ENCODE data around the gene THUMPD3.
A peak's percentile ranks its signal among the peaks of the same experiment; 100 is the strongest.

The THUMPD3 gene

DNA sequence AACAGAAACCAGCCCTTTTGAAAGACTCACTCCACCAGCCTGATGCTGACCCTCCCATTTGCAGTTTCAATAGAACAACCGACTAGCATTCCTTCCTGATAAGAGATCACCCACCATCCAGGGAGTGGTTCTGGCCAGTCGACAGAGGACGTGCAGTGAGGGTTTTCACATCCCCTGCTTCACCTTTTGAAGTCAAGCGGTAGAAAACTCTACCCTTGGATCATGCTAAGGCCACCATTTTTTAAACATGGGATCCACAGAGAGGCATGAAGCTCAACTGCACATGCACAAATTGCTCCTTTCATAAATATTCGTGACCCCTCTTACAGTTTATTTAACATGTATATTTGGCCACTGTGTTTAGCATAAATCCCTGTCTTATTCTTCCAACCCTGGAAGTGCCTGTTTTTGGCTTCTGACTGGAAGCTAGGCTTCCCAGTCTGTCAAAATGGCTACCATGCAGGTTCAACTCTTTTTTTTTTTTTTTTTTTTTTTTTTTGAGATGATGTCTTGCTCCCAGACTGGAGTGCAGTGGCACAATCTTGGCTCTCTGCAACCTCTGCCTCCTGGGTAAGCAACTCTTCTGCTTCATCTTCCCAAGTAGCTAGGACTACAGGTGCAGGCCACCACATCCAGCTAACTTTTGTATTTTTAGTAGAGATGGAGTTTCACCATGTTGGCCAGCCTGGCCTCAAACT lies 1.0 kb upstream of the THUMPD3 start:
- DNase-seq (ENCODE audit: low read depth, low spot score), result no peak

DNA sequence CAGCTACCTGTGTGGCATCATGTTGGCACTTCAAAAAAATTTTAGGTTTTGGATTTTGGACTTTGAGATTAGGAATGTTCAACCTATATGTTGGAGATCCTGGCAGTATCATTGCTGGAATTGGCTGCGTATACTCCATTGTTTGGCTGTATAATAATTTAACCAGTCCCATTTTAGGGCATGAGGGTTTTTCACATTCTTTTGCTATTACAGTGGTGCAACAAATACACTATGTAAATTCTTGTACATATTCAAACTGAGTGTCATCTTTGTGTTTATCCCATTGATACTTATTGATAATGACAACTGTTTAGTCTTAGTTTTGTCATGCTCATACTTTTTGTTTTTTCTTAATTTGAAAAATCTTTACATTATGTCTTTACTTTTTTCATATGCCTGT lies 6.7 kb downstream of the THUMPD3 start:
- DNase-seq (ENCODE audit: low read depth, low spot score), result no peak

DNA sequence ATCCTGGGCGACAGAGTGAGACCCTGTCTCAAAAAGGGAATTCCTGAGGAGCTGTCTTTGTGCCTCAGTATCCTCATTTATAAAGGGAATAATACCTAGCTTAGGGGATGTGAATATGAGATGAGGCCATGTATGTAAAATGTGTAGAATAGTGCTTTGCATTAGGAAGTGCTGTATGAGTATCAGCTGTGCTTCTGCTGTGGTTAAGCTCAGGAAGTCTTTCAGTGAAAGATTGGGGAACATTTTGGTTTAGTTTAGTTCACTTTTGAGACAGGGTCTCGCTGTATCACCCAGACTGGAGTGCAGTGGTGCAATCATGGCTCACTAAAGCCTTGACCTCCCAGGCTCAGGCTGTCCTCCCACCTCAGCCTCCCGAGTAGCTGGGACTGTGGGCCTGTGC lies 10.6 kb downstream of the THUMPD3 start:
- DNase-seq (ENCODE audit: low read depth, low spot score), result no peak

DNA sequence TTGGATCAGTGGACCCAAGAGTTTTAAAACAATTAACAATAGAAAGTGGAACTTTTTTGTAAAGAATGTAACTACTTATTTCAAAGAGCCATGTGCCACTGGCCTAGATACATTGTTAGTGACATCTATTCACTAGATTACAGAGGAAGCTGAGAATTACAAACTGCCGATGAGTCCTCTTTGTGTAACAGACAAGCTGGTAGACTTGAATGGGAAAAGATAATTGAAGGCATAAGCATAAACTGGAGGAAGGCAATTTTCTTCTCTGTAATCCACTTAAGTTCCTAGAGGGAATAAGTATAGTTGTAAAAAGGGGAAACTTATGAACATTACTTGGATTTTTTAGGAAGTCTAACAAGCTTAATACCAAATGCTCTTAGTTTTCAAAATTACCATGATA lies 15.1 kb downstream of the THUMPD3 start:
- DNase-seq (ENCODE audit: low read depth, low spot score), result no peak

DNA sequence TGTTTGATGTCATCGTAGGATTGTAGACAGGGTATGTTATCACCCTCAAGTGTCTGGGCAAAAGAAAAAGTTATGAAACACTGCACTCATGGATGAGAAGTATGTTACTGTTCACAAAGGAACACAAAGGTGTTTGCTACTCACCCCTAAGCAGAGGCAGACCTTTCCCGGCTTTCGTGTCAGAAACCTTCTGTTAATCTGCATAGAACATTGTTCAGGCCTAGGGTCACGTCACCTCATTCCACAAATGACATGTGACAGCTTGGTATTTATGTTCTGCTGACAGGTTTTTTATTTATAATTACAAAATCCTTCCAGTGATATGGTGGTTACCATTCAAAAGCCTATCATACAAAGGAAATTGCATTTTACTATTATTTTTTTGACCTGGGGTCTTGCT lies 16.5 kb downstream of the THUMPD3 start:
- DNase-seq (ENCODE audit: low read depth, low spot score), result no peak

DNA sequence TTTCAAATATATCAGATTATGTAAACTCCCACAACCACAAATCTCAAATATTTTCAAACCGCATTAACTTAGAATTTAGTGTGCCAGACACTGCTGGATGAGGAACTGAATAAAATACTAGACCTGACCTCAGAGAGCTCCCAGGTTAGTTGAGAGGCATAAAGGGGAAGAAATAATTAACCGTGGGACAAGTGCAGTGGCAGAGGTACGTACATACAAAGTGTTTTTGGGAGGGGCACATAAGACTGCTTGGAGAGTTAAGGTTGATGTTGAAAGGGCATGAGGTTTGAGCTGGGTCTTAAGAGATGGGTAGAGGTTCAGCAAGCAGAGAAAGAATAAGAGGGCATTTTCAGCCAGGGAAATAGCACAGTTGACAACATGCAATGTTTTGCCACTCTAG lies 17.2 kb downstream of the THUMPD3 start:
- DNase-seq (ENCODE audit: low read depth, low spot score), result no peak

DNA sequence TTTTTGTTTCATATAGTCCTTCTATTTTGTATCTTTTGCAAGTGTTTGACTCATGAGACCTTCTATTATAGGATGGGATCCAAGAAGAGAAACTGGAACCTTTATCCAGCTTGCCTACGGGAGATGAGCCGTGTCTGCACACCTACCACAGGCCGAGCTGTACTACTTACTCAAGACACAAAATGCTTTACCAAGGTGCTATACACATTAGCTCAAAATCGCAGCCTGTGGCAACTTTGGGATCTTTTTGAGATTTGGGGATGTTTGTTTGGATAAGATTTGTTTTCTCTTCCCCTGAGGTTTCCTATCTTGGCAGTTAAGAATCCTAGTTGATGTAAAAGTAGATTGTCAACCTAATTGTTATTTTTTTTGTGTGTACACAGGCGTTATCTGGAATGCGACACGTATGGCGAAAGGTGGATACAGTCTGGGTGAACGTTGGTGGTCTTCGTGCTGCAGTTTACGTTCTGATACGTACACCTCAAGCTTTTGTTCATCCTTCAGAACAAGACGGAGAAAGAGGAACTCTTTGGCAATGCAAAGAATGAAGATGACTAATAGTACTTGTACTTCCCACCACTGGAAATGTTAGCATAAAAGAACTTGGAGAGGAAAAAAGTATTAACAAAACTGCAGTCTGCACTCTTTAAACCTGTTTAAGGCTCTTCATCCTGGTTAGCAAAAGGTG lies 21.4 kb downstream of the THUMPD3 start:
- DNase-seq (ENCODE audit: low read depth, low spot score), result no peak

DNA sequence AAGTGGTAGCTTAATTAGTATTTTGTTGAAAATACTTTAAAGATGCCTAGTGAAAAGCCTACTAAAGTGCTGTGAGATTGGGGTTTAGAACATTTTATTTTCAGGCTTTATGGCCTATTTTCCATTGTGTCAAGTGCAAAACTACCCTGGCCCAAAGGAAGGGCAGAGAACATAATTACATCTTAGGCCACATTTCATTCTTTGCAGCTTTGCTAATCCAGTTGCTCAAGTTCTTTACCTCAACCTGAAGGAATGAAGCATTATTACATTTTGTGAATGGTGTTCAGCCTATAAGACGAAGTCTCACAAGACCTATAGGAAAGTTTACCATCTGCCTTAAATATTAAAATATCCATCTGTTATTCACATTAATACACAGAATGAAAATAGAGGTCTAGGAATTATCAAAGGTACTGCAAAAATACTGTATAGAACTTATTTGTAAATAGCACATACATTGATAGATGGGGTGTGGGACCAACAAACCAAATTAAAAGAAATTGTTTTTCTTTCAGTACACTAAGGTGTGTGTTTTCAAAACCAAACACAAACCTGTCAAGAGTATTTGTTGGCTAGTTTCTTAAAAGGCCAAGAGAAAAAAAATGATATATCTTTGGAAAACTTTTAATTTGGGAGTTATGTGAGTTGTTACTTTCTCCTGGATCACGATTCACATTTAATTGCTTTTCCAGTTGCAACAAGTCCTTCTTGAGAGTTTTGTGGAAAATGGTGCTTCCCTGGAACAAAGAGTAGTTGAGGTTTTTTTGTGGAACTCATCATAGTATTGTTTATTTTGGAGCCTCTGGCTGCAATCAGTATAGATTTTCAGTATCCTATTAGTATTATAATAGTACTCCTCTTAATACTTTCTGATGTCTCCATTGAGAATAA lies 22.6 kb downstream of the THUMPD3 start:
- no peak for DNase-seq (ENCODE audit: low read depth, low spot score)

DNA sequence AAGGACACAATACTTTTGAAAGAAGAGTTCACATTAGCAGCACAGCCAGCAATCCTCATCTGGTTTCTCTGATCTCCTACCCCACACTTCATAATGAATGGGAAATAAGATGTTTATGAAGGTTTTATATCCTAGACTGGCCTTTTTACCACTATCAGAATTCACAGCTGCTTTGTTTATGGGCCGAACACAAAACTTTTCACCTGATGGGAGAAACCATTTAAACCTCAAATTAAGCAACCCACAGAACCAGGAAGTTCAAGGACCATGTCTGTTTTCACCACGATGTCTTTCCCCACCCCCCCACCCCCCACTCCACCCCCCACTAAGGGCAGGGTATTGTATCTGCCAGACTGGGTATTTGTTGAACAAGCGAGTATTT lies 23.2 kb downstream of the THUMPD3 start:
- DNase-seq (ENCODE audit: low read depth, low spot score), result no peak

DNA sequence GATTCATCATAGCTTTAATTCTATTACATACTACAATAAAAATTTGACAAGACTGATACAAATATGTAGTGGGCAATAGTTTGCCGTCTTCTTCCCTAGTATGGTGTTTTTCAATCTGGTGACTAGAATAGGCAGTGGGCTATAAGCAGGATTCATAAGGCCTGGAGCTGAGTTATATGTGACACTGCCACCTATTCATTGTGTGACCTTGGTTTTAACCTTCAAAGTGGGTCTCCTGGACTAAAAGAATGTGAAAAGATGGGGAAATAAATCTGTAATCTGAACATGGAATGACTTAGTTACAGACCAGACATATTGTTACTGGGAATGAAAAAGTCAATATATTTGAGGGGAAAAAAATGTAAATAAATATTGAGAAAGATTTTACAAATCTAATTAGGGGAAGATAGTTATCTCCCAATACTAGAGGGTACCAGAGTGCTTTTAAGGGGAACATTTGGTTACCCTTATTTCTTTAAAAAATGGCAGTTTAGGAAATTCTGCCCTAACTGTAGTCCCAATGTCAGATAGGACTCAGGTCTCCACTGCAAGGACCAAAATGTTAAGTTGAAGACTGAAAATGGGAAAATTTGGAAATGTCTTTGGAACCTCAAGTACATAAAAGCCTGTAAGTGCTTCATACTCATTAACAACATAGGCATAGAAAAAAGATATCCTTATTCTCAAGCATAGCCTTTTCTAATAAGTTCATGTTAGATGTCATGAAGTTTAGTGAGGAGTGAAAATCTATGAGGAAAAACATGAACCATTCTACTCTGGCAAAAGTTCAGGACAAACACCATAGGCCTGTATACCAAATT lies 23.9 kb downstream of the THUMPD3 start:
- no peak for DNase-seq (ENCODE audit: low read depth, low spot score)

DNA sequence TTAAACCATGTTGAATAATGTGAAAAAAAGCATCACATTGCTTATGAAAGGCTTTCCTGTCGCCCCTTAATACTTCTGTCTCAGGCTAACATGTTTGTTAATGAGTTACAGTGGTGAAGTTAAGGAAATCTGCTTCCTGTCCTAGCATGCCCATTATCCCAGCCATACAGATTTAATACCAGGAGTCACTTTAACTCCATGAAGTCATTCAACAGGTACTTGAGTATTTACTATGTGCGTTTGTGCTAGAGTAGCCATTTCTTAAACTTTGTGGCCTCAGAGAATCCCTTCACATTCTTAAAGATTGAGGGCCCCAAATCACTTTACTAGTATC lies 24.4 kb downstream of the THUMPD3 start:
- no peak for DNase-seq (ENCODE audit: low read depth, low spot score)

DNA sequence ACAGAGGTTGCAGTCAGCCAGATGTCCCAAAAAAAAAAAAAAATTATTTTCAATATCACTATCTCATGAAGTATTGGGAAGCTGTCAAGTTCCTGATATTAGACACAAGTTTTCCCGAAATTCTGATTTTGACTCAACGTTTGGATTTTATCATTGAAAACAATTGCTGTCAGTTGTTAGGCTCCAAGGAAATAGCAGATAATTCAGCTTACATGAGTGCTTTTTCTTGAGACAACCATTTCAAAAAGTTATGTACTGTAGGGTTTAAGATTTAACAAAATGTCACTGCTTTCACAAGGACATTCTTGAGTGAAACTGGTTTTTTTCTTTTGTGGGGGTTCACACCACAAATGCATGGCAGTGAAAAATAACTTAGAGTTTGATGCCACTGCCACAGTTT lies 25.3 kb downstream of the THUMPD3 start:
- DNase-seq (ENCODE audit: low read depth, low spot score), result no peak

DNA sequence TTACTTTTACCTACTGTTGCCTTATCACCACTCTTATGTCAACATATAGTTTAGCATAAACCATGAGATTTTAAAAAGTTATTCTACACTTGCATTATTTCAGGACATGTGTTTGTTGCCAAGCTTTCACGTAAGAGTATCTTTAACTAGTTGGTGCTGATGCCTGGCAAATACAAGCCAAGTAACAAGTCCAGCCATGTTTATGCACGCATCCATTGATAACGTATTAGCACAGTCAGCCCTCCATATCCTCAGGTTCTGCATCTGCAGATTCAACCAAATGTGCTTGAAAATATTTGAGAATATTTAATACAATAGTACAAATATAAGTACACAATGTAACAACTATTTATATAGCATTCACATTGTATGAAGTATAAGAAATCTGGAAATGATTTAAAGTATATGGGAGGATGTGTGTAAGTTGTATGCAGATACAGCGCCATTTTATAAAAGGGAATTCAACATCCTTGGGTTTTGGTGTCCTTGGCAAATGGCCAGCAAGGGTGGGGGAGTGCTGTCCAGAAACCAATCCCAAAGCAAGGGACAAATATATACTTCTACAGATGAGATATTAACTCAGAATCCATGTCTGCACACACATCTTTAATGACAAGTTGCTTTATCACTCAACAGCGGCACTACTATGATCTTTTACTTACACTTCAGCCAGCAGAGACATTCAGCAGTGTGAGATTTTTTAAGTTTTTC lies 25.9 kb downstream of the THUMPD3 start:
- DNase-seq (ENCODE audit: low read depth, low spot score), result no peak

DNA sequence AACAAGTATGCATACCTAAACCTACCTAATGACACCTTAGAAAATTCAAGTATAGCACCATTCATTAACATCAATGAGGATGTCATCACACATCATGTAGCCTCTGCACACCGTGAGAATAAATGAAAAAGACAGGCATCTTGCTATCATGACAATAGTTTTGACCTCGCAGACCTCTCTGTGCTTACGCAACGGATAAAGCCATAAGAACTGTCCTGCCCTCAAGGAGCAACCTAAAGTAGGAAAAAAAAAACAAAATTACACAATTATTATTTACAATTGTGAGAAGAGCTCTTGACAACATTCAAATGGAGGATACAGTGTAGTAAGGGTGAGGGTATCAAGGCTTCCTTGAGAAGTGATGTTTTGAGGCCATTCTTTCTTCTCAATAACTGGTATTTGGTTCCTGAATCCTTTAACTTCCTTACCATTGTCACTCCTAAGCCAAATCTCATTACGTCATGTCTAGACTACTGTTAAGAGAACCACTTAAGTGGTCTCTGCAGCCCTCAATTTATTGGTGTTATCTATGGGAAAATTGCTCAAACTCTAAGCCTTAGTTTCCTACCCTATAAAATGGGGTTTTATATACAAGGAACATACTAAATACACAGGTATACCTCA lies 27.5 kb downstream of the THUMPD3 start:
- no peak for DNase-seq (ENCODE audit: low read depth, low spot score)

DNA sequence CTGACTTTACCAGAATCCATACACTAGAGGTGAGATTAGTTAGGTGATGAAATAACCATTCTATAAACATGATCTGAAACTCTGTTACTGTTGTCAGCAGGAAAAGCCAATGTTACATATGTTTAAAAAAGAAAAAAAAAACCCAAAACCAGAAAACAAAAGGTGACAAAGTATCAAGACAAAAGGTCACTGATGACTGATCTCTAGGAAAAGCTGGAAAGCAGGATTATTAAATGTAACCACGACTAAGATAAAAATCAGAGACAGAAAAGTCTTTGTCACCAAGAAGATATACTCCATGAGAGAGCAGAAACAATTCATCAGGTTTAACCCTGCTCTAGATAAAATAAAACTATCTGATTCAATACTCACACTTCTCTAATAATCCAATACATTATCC lies 29.2 kb downstream of the THUMPD3 start:
- DNase-seq (ENCODE audit: low read depth, low spot score), result no peak

DNA sequence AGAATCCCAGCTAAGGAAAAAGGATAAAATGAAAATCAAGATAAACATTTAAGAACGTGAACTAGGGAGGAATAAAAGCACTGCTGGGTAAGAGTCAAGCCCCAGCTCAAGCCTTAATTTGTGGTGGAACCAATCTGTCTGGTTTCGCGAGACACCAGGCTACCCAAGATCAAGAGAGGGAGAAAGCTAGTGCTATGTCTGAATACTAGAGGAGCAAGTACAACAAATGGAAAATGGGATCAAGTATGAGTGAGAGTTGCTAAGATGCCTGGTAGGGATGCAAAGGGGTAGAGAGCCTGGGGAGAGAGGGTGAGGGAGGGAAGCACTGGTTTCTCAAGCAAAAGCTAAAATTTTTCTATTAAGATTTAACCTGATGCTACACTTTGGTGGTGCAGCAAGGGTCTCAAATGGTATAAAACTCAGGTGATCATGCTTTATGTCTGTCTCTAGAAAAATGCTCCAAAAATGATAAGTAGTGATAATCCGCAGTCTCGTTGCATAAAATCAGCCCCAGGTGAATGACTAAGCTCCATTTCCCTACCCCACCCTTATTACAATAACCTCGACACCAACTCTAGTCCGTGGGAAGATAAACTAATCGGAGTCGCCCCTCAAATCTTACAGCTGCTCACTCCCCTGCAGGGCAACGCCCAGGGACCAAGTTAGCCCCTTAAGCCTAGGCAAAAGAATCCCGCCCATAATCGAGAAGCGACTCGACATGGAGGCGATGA lies 32.9 kb downstream of the THUMPD3 start:
- DNase-seq (ENCODE audit: low read depth, low spot score), result no peak

DNA sequence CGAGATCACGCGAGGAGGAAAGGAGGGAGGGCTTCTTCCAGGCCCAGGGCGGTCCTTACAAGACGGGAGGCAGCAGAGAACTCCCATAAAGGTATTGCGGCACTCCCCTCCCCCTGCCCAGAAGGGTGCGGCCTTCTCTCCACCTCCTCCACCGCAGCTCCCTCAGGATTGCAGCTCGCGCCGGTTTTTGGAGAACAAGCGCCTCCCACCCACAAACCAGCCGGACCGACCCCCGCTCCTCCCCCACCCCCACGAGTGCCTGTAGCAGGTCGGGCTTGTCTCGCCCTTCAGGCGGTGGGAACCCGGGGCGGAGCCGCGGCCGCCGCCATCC lies 33.4 kb downstream of the THUMPD3 start:
- peak; percentile 83 for DNase-seq (ENCODE audit: low read depth, low spot score)

DNA sequence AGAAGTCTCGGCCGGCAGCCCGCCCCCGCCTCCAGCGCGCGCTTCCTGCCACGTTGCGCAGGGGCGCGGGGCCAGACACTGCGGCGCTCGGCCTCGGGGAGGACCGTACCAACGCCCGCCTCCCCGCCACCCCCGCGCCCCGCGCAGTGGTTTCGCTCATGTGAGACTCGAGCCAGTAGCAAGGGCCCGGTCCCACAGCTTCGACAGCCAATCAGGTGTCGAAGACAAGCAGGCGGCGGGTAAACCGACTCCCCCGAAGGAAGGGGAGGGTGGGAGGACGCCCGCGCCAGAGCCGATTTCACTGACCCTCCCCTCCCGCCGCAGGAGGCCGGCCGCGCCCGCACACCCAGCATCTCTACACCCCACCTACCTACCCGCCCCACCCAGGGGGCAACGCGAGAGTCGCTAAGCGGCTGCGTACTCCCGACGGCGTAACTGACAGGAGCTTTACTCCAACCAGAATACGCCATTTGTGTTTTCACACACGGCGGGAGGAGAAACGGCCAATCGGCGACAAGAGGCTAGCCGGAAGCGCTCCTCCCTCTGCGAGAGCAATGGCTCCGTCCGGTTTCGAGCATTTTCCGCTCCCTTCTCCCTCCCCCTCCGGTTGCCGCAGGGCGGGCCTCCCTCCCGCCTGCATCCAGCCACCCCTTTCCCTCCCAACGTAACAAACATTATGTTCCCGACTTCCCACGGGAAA lies 33.9 kb downstream of the THUMPD3 start:
- DNase-seq (ENCODE audit: low read depth, low spot score), result peak; percentile 99

DNA sequence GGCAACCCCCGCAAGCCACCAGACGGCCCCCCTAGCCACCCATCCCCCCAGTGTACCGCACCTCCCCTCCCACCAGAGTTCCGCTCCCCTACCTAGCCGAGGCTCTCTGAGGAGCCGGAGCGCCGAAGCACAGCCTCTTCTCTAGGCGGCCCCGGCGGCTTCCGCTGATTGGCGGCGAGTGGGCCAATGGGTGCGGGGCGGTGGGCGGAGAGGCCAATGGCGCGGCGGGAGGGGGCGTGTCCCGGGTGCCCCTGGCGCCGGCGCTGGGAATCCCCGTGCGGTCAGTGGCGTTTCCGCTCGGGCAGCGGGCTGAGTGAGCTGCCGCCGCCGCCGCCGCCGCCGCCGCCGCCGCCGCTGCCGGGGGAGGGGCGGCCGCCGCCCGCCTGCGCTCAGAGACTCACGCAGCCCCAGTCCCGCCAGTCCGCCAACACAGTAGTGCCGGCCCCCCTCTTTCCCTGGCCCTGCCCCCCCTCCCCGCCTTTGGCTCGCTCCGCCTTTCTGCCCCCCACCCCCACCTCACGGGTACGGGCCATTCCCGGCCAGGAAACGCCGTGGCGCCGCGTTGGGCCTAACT lies 34.6 kb downstream of the THUMPD3 start, which contains the start of gene SETD5:
Gene SETD5, plus strand, starts transcription at position 284 of the 574 bp plus-strand sequence. CDS start 31,324 bp downstream, outside the sequence.
- peak; percentile 54 for DNase-seq (ENCODE audit: low read depth, low spot score)

Measured in iPS DF 19.7 (cell line).